Kidney epithelial cell (primary cell): ENCODE measurements around the gene USP4. TPM values are rescaled to one million over a fixed set of nuclear protein-coding genes. Genes with fewer than 3 reads are reported as not detected.

Experiments used
- DNase-seq: peaks from one replicate; pipeline ENCODE4 v3.0.0-alpha.2; 2010; ENCODE audit warnings: low read depth
- H3K27me3 ChIP-seq: 2 replicates; pipeline ENCODE4 v1.6.0; 2011; ENCODE audit warnings: low read length; ENCODE audit not compliant: control insufficient read depth, insufficient read depth
- H3K36me3 ChIP-seq: 2 replicates; pipeline ENCODE4 v1.5.1; 2011; ENCODE audit warnings: low read length; ENCODE audit not compliant: control insufficient read depth, insufficient read depth
- H3K4me3 ChIP-seq: 2 replicates; pipeline ENCODE4 v1.5.1; 2011; ENCODE audit warnings: low read depth, mild to moderate bottlenecking, control low read depth, low read length
- total RNA-seq: library from RNA; depleted of rRNA; stranded (reverse); fragments of >200 nt; gene quantifications from 2 replicates; pipeline ENCODE4 v1.2.3, GENCODE V29; 2015
- TF ChIP-seq, protein P1 (sequence below): IDR thresholded peaks from 2 replicates; pipeline ENCODE4 v1.5.1; 2011; ENCODE audit warnings: mild to moderate bottlenecking, moderate library complexity, low read length, control low read depth, inconsistent platforms; ENCODE audit not compliant: insufficient read depth, poor library complexity, severe bottlenecking

Gene USP4
- total RNA-seq, 1 donor from 2014 or later, result 24.1 TPM

DNA sequence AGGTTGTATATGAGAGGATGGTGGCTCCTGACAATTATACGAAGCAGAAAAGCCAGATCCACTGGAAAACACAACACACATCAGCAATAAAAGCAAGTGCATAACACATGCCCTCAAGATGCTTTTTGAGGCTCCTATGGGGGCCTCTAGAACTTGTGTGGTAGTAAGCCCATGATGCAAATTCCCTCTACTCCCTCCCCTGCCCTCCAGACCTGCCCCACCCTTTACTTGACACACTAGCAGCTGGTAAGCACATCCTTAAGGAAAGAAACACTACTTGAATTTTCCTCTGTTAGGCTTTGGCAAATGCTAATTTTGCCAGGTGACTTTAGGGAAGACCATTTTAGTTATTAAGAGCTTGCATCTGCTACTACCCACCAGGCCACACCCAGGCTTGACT lies 29.2 kb downstream of the USP4 start:
- TF ChIP-seq, protein P1, sequence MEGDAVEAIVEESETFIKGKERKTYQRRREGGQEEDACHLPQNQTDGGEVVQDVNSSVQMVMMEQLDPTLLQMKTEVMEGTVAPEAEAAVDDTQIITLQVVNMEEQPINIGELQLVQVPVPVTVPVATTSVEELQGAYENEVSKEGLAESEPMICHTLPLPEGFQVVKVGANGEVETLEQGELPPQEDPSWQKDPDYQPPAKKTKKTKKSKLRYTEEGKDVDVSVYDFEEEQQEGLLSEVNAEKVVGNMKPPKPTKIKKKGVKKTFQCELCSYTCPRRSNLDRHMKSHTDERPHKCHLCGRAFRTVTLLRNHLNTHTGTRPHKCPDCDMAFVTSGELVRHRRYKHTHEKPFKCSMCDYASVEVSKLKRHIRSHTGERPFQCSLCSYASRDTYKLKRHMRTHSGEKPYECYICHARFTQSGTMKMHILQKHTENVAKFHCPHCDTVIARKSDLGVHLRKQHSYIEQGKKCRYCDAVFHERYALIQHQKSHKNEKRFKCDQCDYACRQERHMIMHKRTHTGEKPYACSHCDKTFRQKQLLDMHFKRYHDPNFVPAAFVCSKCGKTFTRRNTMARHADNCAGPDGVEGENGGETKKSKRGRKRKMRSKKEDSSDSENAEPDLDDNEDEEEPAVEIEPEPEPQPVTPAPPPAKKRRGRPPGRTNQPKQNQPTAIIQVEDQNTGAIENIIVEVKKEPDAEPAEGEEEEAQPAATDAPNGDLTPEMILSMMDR, result no peak
- DNase-seq, result no peak
- Histone ChIP-seq H3K27me3 (no peaks in the 10 kb centered on the region), H3K4me3 (no peak overlapping the region), H3K36me3 (peaks cover 1% of the 10 kb centered on the region)

GRCh38 chr3:49305608-49306007 lies 34.2 kb downstream of the USP4 start:
- Histone ChIP-seq H3K4me3 (no peak overlapping the region), H3K27me3 (no peaks in the 10 kb centered on the region), H3K36me3 (no peaks in the 10 kb centered on the region)
- DNase-seq, result no peak
- TF ChIP-seq, protein P1, result no peak

GRCh38 chr3:49302613-49303012 lies 37.2 kb downstream of the USP4 start:
- Histone ChIP-seq H3K36me3 (no peaks in the 10 kb centered on the region), H3K4me3 (no peak overlapping the region), H3K27me3 (no peaks in the 10 kb centered on the region)
- no peak for DNase-seq
- TF ChIP-seq, protein P1, result no peak

DNA sequence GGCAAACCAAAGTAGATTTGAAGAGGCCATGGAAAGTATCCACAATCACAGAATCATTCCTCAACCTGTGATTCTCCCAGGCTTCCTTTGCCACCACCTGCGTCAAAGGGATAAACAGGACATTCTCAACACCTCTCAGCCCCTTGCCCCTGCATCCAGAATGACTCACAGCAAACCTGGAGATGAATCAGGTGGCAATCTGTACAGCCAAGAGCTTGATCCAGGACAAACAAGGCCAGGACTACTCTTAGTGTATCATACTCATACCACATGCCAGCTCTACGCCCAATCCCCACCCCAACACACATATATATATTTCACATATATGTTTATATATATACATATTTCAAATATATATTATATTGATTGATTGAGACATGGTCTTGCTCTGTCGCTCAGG lies 39.3 kb downstream of the USP4 start:
- TF ChIP-seq, protein P1, result no peak
- no peaks in the 10 kb centered on the region for H3K36me3 ChIP-seq
- no peak overlapping the region for H3K4me3 ChIP-seq
- no peaks in the 10 kb centered on the region for H3K27me3 ChIP-seq
- no peak for DNase-seq

DNA sequence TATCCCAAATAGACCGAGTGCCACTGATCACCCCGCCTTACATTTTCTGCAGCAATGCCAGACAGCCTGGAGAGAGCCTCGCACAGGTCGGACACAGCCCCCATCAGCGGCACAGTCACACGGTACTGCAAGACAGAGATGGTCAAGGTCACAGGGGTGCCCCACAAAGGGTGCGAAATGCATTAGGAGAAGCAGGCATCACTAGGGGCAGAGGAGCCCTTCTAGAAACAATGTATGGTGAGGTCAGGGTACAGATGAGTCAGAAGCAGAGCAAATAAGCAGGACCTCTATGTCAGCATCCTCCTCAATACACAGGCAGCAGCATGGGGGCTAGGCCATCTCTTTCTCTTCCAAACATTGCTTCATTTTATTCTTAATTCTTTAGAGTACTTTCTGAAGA lies 41.3 kb downstream of the USP4 start:
- Histone ChIP-seq H3K27me3 (no peaks in the 10 kb centered on the region), H3K4me3 (no peak overlapping the region), H3K36me3 (peaks cover 1% of the 10 kb centered on the region)
- no peak for DNase-seq
- TF ChIP-seq, protein P1, result no peak

- TF ChIP-seq, protein P1, result no peak
- Histone ChIP-seq H3K36me3 (peaks cover 1% of the 10 kb centered on the region), H3K4me3 (no peak overlapping the region), H3K27me3 (no peaks in the 10 kb centered on the region)
- no peak for DNase-seq
Observed at GRCh38 chr3:49296781-49297411, 43.0 kb downstream of the USP4 start.
